Ovary (tissue), 3 donors: Measurements from ENCODE around the gene RAB31.

Source experiments
- EP300 ChIP-seq: sonication (generic); formaldehyde crosslinking; IDR thresholded peaks from one replicate; pipeline ENCODE4 v1.6.1; 2017; ENCODE audit warnings: antibody characterized with exemption
- POLR2A ChIP-seq: fragments of 450-650 bp; IDR thresholded peaks from one replicate; pipeline ENCODE4 v1.6.1; 2017; ENCODE audit warnings: antibody characterized with exemption, mild to moderate bottlenecking, moderate library complexity
- TF ChIP-seq, protein P1 (sequence below), 3 donors: fragments of 450-650 bp in 2 of 3; fragments of 200-600 bp in 1 of 3; IDR thresholded peaks; one replicate each; pipeline versions ENCODE4 v1.5.1 to v1.8.0; 2016 to 2022; ENCODE audit warnings: antibody characterized with exemption in 3 of 3, mild to moderate bottlenecking in 1 of 3
- donor health status: DM: no; HTN: no; CAD: no.

DNA sequence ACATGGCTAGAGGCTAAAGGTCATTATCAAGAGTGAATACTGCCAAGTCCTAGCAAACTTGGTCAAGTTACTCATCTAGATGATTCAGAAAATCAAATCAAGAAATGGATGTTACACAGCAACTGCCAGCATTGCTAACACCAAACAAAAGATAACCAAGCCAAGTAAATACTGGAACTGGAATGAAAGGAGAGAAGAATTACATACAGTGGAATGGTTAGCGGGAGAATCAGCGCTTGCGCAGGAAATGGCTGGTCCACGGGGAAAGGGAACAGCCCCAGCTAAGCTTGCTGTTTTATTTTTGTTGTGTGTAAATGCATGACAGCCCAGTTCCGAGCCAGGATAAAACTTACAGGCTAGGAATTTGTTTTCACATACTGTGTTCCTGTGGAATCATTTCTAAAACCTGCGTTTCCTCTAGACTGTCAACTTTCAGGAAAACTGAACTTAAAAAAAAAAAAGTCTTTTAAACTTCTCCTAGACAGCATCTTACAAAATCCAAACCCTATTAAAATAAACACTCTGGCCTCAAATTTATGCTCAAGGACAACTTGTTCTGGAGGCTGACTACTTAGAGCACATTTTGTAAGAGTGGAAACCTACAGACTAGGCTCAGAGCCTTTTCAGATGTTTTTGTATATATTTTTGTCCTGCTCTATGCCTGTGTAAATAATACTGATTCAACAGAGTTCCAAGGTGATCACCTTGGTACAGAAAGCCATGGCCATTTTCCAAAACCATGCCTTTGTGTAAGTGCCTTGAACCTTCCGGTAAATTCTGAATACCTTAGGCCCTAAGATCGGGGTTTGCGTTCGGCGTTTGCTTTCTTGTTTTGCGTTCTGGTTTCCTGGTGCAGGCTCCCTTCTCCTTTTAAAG lies 146.9 kb downstream of the RAB31 start:
- TF ChIP-seq, protein P1, sequence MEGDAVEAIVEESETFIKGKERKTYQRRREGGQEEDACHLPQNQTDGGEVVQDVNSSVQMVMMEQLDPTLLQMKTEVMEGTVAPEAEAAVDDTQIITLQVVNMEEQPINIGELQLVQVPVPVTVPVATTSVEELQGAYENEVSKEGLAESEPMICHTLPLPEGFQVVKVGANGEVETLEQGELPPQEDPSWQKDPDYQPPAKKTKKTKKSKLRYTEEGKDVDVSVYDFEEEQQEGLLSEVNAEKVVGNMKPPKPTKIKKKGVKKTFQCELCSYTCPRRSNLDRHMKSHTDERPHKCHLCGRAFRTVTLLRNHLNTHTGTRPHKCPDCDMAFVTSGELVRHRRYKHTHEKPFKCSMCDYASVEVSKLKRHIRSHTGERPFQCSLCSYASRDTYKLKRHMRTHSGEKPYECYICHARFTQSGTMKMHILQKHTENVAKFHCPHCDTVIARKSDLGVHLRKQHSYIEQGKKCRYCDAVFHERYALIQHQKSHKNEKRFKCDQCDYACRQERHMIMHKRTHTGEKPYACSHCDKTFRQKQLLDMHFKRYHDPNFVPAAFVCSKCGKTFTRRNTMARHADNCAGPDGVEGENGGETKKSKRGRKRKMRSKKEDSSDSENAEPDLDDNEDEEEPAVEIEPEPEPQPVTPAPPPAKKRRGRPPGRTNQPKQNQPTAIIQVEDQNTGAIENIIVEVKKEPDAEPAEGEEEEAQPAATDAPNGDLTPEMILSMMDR (IDR thresholded peaks at IDR 0.05): no peak
- no peak for TF ChIP-seq POLR2A
- no peak for TF ChIP-seq EP300
